Mesodermal cell (in vitro differentiated cells): ENCODE measurements around the gene NAA40.
"Not testable (repeated sequence)": the region's sequence is repeated elsewhere in the genome, so short reads cannot be mapped to it uniquely, and the experiment has no call there.

Source experiments
- H3K27ac ChIP-seq: 2 replicates; pipeline ENCODE4 v1.7.0; 2013; ENCODE audit warnings: mild to moderate bottlenecking, low read depth, low read length, moderate library complexity; ENCODE audit not compliant: severe bottlenecking
- H3K36me3 ChIP-seq: 2 replicates; pipeline ENCODE4 v1.7.1; 2013; ENCODE audit warnings: mild to moderate bottlenecking, low read length, moderate library complexity; ENCODE audit not compliant: control insufficient read depth, insufficient read depth
- H3K4me1 ChIP-seq: one replicate; pipeline ENCODE4 v1.7.1; 2013; ENCODE audit warnings: mild to moderate bottlenecking, low read length; ENCODE audit not compliant: insufficient read depth, control insufficient read depth, poor library complexity, severe bottlenecking
- H3K4me3 ChIP-seq: 2 replicates; pipeline ENCODE4 v1.7.0; 2013; ENCODE audit warnings: low read length, control low read depth, mild to moderate bottlenecking; ENCODE audit not compliant: insufficient read depth, poor library complexity, severe bottlenecking; ENCODE audit errors: extremely low read depth
- H3K9me3 ChIP-seq: 2 replicates; pipeline ENCODE4 v1.7.1; 2013; ENCODE audit warnings: mild to moderate bottlenecking, low read length, moderate library complexity; ENCODE audit not compliant: control insufficient read depth
- WGBS, 2 experiments: methylation state at CpG; one replicate each; pipeline ENCODE4 v1.1.5; 2013; ENCODE audit warnings: missing lambda C conversion rate in 2 of 2; ENCODE audit not compliant: insufficient coverage in 2 of 2; 5-methylcytosine and 5-hydroxymethylcytosine counted together

The NAA40 gene

GRCh38 chr11:63940786-63941185 lies 2.0 kb downstream of the NAA40 start:
- Histone ChIP-seq H3K4me1 (peaks cover 7% of the 10 kb centered on the region), H3K4me3 (no peak overlapping the region), H3K9me3 (no peaks in the 10 kb centered on the region), H3K36me3 (peaks cover 20% of the 10 kb centered on the region), H3K27ac (no peak overlapping the region)
- 95 to 100% methylated on average over 4 to 6 of the region's 6 CpGs for WGBS, 2 experiments

- H3K36me3 ChIP-seq = peaks cover 30% of the 10 kb centered on the region
- 83 to 90% methylated on average over 1 to 2 of the region's 4 CpGs for WGBS, 2 experiments
- H3K9me3 ChIP-seq = no peaks in the 10 kb centered on the region
- peaks cover 7% of the 10 kb centered on the region for H3K4me1 ChIP-seq
- no peak overlapping the region for H3K27ac ChIP-seq
- no peak overlapping the region for H3K4me3 ChIP-seq
These were observed 3.1 kb downstream of the NAA40 start for GRCh38 chr11:63941901-63942300.

- H3K9me3 ChIP-seq = no peaks in the 10 kb centered on the region
- WGBS, 2 experiments = 95 to 100% methylated on average over 3 of the region's 3 CpGs
- no peak overlapping the region for H3K27ac ChIP-seq
These were observed 4.0 kb downstream of the NAA40 start for GRCh38 chr11:63942803-63943202.

GRCh38 chr11:63944987-63945386 lies 6.2 kb downstream of the NAA40 start:
- H3K4me1 ChIP-seq = peaks cover 5% of the 10 kb centered on the region
- no peak overlapping the region for H3K4me3 ChIP-seq
- no peak overlapping the region for H3K27ac ChIP-seq
- no peaks in the 10 kb centered on the region for H3K9me3 ChIP-seq
- H3K36me3 ChIP-seq = peaks cover 59% of the 10 kb centered on the region
- 90 to 91% methylated on average over 8 of the region's 8 CpGs for WGBS, 2 experiments

More at GRCh38 chr11:63942803-63943202, 4.0 kb downstream of the NAA40 start:
- H3K4me3 ChIP-seq = no peak overlapping the region
- peaks cover 7% of the 10 kb centered on the region for H3K4me1 ChIP-seq
- peaks cover 38% of the 10 kb centered on the region for H3K36me3 ChIP-seq

- Histone ChIP-seq H3K9me3 (no peaks in the 10 kb centered on the region), H3K4me1 (no peaks in the 10 kb centered on the region), H3K27ac (peak overlapping the region; percentile 13), H3K4me3 (no peak overlapping the region), H3K36me3 (peaks cover 65% of the 10 kb centered on the region)
- 69 to 73% methylated on average over 13 of the region's 14 CpGs for WGBS, 2 experiments
These were observed 6.8 kb downstream of the NAA40 start for GRCh38 chr11:63945477-63946163.

GRCh38 chr11:63951779-63952536 lies 13.2 kb downstream of the NAA40 start:
- Histone ChIP-seq H3K27ac (no peak overlapping the region), H3K9me3 (no peaks in the 10 kb centered on the region), H3K4me1 (no peaks in the 10 kb centered on the region), H3K4me3 (no peak overlapping the region), H3K36me3 (peaks cover 88% of the 10 kb centered on the region)
- WGBS, 2 experiments = 92% methylated on average over 20 of the region's 20 CpGs

- Histone ChIP-seq H3K4me1 (no peaks in the 10 kb centered on the region), H3K4me3 (no peak overlapping the region), H3K9me3 (no peaks in the 10 kb centered on the region), H3K36me3 (peaks cover 88% of the 10 kb centered on the region), H3K27ac (no peak overlapping the region)
- whole genome bisulfite sequencing, 2 experiments = 93 to 97% methylated on average over 2 to 4 of the region's 4 CpGs
These were observed 13.8 kb downstream of the NAA40 start for GRCh38 chr11:63952570-63952969.

- Histone ChIP-seq H3K4me1 (peaks cover 3% of the 10 kb centered on the region), H3K36me3 (peaks cover 43% of the 10 kb centered on the region), H3K27ac (no peak overlapping the region), H3K4me3 (no peak overlapping the region), H3K9me3 (no peaks in the 10 kb centered on the region)
- WGBS, 2 experiments = 85 to 96% methylated on average over 4 of the region's 5 CpGs
These were observed 19.2 kb downstream of the NAA40 start for GRCh38 chr11:63958008-63958407.

GRCh38 chr11:63961608-63962412 lies 23.0 kb downstream of the NAA40 start:
- H3K9me3 ChIP-seq = no peaks in the 10 kb centered on the region
- H3K27ac ChIP-seq = no peak overlapping the region
- peaks cover 8% of the 10 kb centered on the region for H3K36me3 ChIP-seq
- peaks cover 3% of the 10 kb centered on the region for H3K4me1 ChIP-seq
- no peak overlapping the region for H3K4me3 ChIP-seq
- 84 to 85% methylated on average over 14 to 15 of the region's 19 CpGs for WGBS, 2 experiments

GRCh38 chr11:63963895-63964294 lies 25.1 kb downstream of the NAA40 start:
- not testable (repeated sequence) for H3K9me3 ChIP-seq, H3K4me1 ChIP-seq, H3K4me3 ChIP-seq, H3K27ac ChIP-seq, H3K36me3 ChIP-seq
- 97 to 100% methylated on average over 3 of the region's 4 CpGs for WGBS, 2 experiments
